Measurements from ENCODE around the gene HAT1.

HAT1 gene

DNA sequence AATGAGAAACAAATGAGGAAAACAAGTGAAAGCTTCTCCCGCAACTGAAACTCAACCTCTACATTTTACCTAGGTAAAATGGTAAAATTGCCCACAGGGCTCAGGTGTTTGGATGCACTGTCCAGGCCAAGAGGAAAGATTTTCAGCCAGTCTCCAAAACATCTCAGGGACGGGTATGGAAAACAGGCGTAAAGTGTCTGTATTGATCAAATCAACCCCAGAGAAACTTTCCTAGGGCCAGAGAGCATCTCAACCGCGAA is 361 bp upstream of the HAT1 start:
- DNase-seq (ENCODE audit: low read depth) = no peak

- DNase-seq (ENCODE audit: low read depth) = no peak
Observed at GRCh38 chr2:171923206-171923605, 945 bp downstream of the HAT1 start.

DNA sequence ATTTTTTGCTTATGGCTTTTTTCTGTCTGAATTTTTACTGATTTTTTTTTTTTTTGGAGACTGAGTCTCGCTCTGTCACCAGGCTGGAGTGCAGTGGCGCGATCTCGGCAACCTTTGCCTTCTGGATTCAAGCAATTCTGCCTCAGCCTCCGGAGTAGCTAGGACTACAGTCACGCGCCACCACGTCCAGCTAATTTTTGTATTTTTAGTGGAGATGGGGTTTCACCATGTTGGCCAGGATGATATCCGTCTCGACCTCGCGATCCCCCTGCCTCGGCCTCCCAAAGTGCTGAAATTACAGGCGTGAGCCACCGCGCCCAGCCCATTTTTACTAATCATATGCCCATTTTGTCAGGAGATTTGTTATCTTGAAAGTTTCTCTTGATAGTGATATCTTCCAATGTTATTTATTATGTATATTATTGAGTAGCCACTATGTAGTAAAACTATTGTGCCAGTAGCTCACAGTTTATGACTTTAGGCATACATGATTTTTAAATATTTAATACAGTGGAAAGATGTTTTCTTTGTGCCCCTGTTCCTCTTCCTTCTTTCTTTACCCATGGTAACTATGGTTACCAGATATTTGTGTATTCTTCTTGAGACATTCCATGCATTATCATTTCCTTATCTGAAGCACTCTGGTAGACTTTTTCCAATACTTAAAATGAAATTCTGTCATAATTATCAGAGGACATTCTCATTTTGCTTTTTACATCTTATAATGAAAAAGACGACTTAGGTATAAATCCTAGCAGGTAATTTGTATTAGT is 2.1 kb downstream of the HAT1 start:
- no peak for DNase-seq (ENCODE audit: low read depth)

GRCh38 chr2:171930385-171930784 is 8.1 kb downstream of the HAT1 start:
- DNase-seq (ENCODE audit: low read depth) = no peak

GRCh38 chr2:171939058-171939742 is 16.9 kb downstream of the HAT1 start:
- DNase-seq (ENCODE audit: low read depth) = no peak

DNA sequence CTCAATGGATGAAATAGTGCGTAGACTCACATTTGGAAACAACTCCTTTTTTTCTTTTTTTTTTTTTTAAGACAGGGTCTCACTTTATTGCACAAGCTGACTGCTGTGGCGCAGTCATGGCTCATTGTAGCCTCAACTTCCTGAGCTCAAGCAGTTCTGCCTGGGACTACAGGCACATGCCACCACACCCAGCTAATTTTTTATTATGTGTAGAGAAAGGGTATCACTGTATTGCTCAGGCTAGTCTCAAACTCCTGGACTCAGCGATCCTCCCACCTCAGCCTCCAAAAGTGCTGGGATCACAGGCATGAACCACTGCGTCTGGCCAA is 17.4 kb downstream of the HAT1 start:
- no peak for DNase-seq (ENCODE audit: low read depth)

- DNase-seq (ENCODE audit: low read depth) = no peak
Observed at GRCh38 chr2:171941316-171941699, 19.0 kb downstream of the HAT1 start.

DNA sequence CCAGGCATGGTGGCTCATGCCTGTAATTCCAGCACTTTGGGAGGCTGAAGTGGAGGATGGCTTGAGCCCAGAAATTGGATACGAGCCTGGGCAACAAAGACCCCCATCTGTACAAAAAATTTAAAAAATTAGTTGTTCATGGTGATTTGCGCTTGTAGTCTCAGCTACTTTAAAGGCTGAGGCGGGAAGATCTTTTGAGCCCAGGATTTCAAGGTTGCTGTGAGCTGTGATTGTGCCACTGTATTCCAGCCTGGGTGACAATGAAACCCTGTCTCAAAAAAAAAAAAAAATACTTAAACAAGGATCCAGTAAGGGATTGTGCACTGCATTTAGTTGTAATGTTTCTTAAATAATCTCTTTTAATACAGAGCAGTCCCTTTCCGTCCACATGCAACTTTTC is 21.6 kb downstream of the HAT1 start:
- no peak for DNase-seq (ENCODE audit: low read depth)

DNA sequence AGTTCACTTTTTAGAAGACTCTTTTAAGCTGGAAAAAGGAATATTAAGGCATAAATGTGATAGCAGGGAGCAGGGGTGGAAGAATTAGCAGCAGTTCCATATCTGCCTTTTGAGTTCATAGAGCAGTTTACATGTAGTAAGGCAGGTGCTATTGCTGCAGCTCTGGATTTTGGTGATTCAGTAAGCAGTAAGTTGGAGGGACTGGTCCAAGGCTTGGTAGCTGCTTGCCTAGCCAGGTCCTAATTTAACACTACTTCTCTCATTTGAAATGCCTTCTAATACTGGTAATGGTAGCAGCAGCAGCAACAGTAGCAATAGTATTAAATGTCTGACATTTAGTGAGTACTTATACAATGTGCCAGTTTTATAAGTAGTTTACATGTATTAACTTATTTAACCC is 30.0 kb downstream of the HAT1 start:
- no peak for DNase-seq (ENCODE audit: low read depth)

GRCh38 chr2:171952748-171953147 is 30.5 kb downstream of the HAT1 start:
- no peak for DNase-seq (ENCODE audit: low read depth)

DNA sequence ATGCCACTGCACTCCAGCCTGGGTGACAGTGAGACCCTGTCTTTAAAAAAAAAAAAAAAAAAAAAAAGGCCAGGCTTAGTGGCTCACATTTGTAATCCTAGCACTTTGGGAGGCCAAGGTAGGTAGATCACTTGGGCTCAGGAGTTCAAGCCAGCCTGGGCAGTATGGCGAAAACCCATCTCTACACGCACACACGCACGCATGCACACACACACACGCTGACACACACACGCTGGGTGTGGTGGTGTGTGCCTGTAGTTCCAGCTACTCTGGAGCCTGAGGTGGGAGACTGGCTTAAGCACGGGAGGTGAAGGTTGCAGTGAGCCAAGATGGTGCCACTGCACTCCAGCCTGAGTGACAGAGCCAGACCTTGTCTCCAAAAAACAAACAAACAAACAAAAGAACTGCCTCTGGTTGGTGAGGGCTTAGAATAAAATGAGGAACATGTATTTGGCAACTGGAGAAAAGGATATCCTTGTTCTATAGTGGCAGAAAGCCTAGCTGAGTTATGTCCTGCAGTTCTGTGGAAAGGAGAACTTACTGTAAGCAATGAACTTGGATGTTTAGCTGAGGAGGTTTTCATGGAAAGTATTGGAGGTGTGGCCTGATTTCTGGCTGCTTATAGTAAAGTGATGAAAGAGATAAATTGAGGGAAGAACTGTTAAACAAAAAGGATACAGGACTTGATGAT is 34.0 kb downstream of the HAT1 start:
- no peak for DNase-seq (ENCODE audit: low read depth)

DNA sequence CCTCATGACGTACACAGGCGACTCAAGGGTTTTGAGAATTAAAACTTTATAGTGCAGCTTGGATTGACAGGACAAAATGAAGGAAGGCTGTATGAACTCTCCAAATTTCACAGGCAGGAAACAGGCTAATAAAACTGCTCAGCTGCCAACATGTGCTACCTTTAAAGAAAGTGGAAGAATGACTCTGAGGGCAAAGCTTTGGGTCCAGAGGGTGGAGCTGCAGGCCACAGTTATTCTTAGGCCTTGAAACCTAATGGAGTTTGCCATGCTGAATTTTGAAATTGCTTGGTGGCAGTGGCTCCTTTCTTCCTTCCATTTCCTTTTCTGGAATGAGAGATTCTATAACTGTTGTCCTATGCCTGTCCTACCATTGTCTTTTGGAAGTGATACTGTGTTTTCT is 34.8 kb downstream of the HAT1 start:
- DNase-seq (ENCODE audit: low read depth) = no peak

GRCh38 chr2:171958475-171958874 is 36.2 kb downstream of the HAT1 start:
- no peak for DNase-seq (ENCODE audit: low read depth)

GRCh38 chr2:171959998-171960397 is 37.7 kb downstream of the HAT1 start:
- DNase-seq (ENCODE audit: low read depth) = no peak

- DNase-seq (ENCODE audit: low read depth) = no peak
Observed at GRCh38 chr2:171960570-171960969, 38.3 kb downstream of the HAT1 start.

- no peak for DNase-seq (ENCODE audit: low read depth)
Observed at GRCh38 chr2:171963198-171963597, 40.9 kb downstream of the HAT1 start.

GRCh38 chr2:171964308-171964707 is 42.0 kb downstream of the HAT1 start:
- DNase-seq (ENCODE audit: low read depth) = no peak

GRCh38 chr2:171965238-171965637 is 43.0 kb downstream of the HAT1 start:
- DNase-seq (ENCODE audit: low read depth) = no peak

DNA sequence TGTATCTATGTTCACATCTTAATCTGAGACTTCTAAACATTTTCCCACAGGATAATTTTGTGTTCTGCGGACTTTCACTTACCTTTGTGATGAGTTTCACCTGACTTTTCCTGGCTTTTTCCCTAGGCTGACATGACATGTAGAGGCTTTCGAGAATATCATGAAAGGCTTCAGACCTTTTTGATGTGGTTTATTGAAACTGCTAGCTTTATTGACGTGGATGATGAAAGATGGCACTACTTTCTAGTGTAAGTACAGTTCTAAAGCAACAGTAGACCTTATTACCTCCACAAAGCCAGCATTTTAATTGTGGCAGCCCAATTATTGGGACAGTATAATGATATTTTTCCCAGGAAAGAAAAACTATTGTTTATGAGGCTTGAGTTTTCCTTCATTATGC is 43.4 kb downstream of the HAT1 start:
- DNase-seq (ENCODE audit: low read depth) = no peak

DNA sequence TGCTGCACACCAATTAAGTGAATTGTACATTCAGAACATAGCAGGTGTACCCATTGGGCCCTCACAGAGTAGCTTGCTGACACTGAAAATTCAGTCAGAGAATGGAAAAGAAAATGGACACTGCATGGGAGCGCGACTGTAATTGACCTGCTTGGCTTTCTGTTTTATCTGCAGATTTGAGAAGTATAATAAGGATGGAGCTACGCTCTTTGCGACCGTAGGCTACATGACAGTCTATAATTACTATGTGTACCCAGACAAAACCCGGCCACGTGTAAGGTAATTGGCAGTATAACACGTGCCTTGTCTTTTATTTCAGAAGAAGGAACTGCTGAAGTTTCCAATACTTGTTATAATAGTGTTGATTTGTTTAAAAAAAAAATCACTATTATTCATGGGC is 44.0 kb downstream of the HAT1 start:
- no peak for DNase-seq (ENCODE audit: low read depth)

GRCh38 chr2:171966688-171967087 is 44.4 kb downstream of the HAT1 start:
- no peak for DNase-seq (ENCODE audit: low read depth)

DNA sequence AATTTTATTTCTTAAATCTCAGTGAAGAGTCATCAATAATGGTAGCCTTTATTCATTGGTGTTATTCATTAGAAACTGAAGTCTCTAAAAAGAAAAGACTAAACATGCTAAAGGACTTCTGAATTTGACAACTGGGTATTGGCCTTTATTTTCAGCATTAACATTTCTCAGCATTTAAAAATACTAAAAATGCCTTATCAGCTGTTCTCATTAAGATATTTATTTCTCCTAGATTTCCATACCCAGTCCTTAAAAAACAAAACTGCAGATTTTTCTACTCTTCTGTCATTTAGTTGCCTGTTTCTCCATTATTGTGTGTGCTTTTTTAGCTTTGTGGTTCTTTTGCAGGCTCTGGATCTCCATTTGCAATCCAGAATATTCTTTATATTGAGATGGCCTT is 46.2 kb downstream of the HAT1 start:
- DNase-seq (ENCODE audit: low read depth) = no peak

- DNase-seq (ENCODE audit: low read depth) = no peak
Observed at GRCh38 chr2:171972329-171972982, 50.2 kb downstream of the HAT1 start.

Measured in activated T-helper 1 cell treated with Interleukin-2 at 50 U/mL for 16 hours (primary cell).